Esophagus squamous epithelium (tissue), 5 donors: ENCODE data around the gene B3GNT3. TPM values are rescaled to one million over a fixed set of nuclear protein-coding genes. Genes with fewer than 3 reads are reported as not detected.

Experiments used
- DNase-seq: peaks from one replicate; lab custom pipeline; 2025; lab: John Stamatoyannopoulos, UW
- H3K27ac ChIP-seq, 4 donors: fragments of 200-600 bp; sonication (generic); one replicate each; pipeline ENCODE4 v1.5.1; 2016 to 2019; ENCODE audit warnings: mild to moderate bottlenecking in 1 of 4
- H3K27me3 ChIP-seq, 4 donors: fragments of 200-600 bp; sonication (generic); 1 replicate in 3 of 4; 2 replicates in 1 of 4; pipeline versions ENCODE4 v1.5.1 to v1.6.0; 2017 to 2021; ENCODE audit warnings: antibody characterized with exemption in 1 of 4
- H3K36me3 ChIP-seq, 3 donors: fragments of 200-600 bp; sonication (generic); one replicate each; pipeline ENCODE4 v1.5.1; 2016 to 2019
- H3K4me1 ChIP-seq, 3 donors: fragments of 200-600 bp; sonication (generic); one replicate each; pipeline ENCODE4 v1.5.1; 2017 to 2019
- H3K4me3 ChIP-seq, 4 donors: fragments of 200-600 bp; sonication (generic); 1 replicate in 3 of 4; 2 replicates in 1 of 4; pipeline ENCODE4 v1.5.1; 2016 to 2019; ENCODE audit warnings: mild to moderate bottlenecking in 2 of 4, moderate library complexity in 1 of 4
- H3K9me3 ChIP-seq, 3 donors: fragments of 200-600 bp; sonication (generic); one replicate each; pipeline ENCODE4 v1.5.1; 2016 to 2019
- POLR2A ChIP-seq, 4 donors: fragments of 450-650 bp; IDR thresholded peaks; one replicate each; pipeline ENCODE4 v1.6.1; 2017; ENCODE audit warnings: antibody characterized with exemption in 4 of 4, mild to moderate bottlenecking in 4 of 4, moderate library complexity in 3 of 4
- WGBS, 2 donors: methylation state at CpG; one replicate each; pipeline ENCODE4 v1.1.5; 2018; 5-methylcytosine and 5-hydroxymethylcytosine counted together
- intact Hi-C: fragments of 100-400 bp; cut with DNase I; formaldehyde crosslinking; loops from one replicate; pipeline ENCODE4 v1.15.0; 2022
- total RNA-seq, 4 donors: library from RNA; depleted of rRNA; stranded (reverse); fragments of >200 nt; gene quantifications; one replicate each; pipeline ENCODE4 v1.1.0, GENCODE V29; 2016
- TF ChIP-seq, protein P1 (sequence below), 6 experiments: fragments of 450-650 bp in 4 of 6; fragments of 200-600 bp in 2 of 6; sonication (generic) in 2 of 6; IDR thresholded peaks; one replicate each; pipeline ENCODE4 v1.5.1; 2016 to 2019; ENCODE audit warnings: antibody characterized with exemption in 6 of 6, mild to moderate bottlenecking in 4 of 6, moderate library complexity in 4 of 6
- donor health status: DM: yes; HTN: yes; CAD: no.

The B3GNT3 gene
- total RNA-seq, 4 donors from 2014 or later, result 11.6 to 23.5 (median 21.2) TPM

- TF ChIP-seq, protein P1, sequence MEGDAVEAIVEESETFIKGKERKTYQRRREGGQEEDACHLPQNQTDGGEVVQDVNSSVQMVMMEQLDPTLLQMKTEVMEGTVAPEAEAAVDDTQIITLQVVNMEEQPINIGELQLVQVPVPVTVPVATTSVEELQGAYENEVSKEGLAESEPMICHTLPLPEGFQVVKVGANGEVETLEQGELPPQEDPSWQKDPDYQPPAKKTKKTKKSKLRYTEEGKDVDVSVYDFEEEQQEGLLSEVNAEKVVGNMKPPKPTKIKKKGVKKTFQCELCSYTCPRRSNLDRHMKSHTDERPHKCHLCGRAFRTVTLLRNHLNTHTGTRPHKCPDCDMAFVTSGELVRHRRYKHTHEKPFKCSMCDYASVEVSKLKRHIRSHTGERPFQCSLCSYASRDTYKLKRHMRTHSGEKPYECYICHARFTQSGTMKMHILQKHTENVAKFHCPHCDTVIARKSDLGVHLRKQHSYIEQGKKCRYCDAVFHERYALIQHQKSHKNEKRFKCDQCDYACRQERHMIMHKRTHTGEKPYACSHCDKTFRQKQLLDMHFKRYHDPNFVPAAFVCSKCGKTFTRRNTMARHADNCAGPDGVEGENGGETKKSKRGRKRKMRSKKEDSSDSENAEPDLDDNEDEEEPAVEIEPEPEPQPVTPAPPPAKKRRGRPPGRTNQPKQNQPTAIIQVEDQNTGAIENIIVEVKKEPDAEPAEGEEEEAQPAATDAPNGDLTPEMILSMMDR (IDR thresholded peaks at IDR 0.05), result no peak
- TF ChIP-seq POLR2A (IDR thresholded peaks at IDR 0.05), result peak in 1 of 4 donors; percentile 38
- no peaks in the 10 kb centered on the region for H3K36me3 ChIP-seq
- peaks cover 0 to 47% (median 0%) of the 10 kb centered on the region in 4 donors for H3K27me3 ChIP-seq
- H3K9me3 ChIP-seq, result no peaks in the 10 kb centered on the region
- 21 to 28% methylated on average over 11 to 16 of the region's 40 CpGs for whole genome bisulfite sequencing, 2 donors
- peaks cover 13 to 77% (median 29%) of the 10 kb centered on the region in 3 donors for H3K4me1 ChIP-seq
- no peak for DNase-seq
- intact Hi-C loops, result no loop called here
- peak within 1 kb of the TSS; percentile 25 to 65 (median 44) for H3K4me3 ChIP-seq
- peak within 1 kb of the TSS; percentile 69 to 91 (median 78) for H3K27ac ChIP-seq
Observed at GRCh38 chr19:17847538-17848366, 52.8 kb downstream of the B3GNT3 start, which contains the start of gene JAK3. Gene JAK3, minus strand, starts transcription at chr19:17847982. Its CDS starts 3,565 bp downstream, at chr19:17844417.

- intact Hi-C loops, result no loop called here
- peak overlapping the region; percentile 69 to 91 (median 78) for H3K27ac ChIP-seq
- TF ChIP-seq, protein P1 (IDR thresholded peaks at IDR 0.05), result no peak
- TF ChIP-seq POLR2A (IDR thresholded peaks at IDR 0.05), result no peak
- peaks cover 12 to 67% (median 28%) of the 10 kb centered on the region in 3 donors for H3K4me1 ChIP-seq
- no peak for DNase-seq
- WGBS, 2 donors, result 35 to 51% methylated on average over 12 to 13 of the region's 14 CpGs
- H3K4me3 ChIP-seq, result no peak overlapping the region
- no peaks in the 10 kb centered on the region for H3K9me3 ChIP-seq
- H3K27me3 ChIP-seq, result peaks cover 0 to 38% (median 0%) of the 10 kb centered on the region in 4 donors
- no peaks in the 10 kb centered on the region for H3K36me3 ChIP-seq
Observed at GRCh38 chr19:17848595-17849292, 53.8 kb downstream of the B3GNT3 start.

DNA sequence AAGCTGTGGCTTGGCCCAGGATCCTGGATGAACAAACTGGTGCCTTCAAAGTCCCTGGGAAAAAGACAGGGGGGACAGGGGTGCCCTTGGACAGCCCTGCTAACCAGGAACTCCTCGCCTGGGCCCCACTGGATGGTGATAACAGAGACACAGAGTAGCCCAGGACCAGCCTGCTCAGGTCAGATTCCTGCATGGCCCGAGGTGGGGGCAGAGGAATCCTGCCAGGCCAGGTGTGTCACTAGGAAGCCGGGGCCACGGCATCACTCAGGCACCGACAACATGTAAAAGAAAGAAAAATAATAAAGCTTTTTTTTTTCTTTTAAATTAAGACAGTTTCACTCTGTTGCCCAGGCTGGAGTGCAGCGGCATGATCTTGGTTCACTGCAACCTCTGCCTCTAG, 59.1 kb downstream of the B3GNT3 start:
- intact Hi-C loops, result no loop called here
- DNase-seq, result no peak
- Histone ChIP-seq H3K4me1 (peaks cover 0 to 32% (median 20%) of the 10 kb centered on the region in 3 donors), H3K27me3 (no peaks in the 10 kb centered on the region), H3K4me3 (no peak overlapping the region), H3K27ac (no peak overlapping the region), H3K36me3 (no peaks in the 10 kb centered on the region), H3K9me3 (no peaks in the 10 kb centered on the region)
- WGBS, 2 donors, result 68 to 81% methylated on average over 5 of the region's 6 CpGs
- TF ChIP-seq, protein P1 (IDR thresholded peaks at IDR 0.05), result no peak
- no peak for TF ChIP-seq POLR2A (IDR thresholded peaks at IDR 0.05)

GRCh38 chr19:17855280-17856152, 60.6 kb downstream of the B3GNT3 start:
- 12 to 14% methylated on average over 26 of the region's 29 CpGs for WGBS, 2 donors
- intact Hi-C loops, result no loop called here
- H3K4me3 ChIP-seq, result no peak overlapping the region
- H3K27me3 ChIP-seq, result no peaks in the 10 kb centered on the region
- no peak overlapping the region for H3K27ac ChIP-seq
- H3K9me3 ChIP-seq, result no peaks in the 10 kb centered on the region
- DNase-seq, result no peak
- H3K4me1 ChIP-seq, result peaks cover 0 to 24% (median 9%) of the 10 kb centered on the region in 3 donors
- TF ChIP-seq POLR2A (IDR thresholded peaks at IDR 0.05), result no peak
- TF ChIP-seq, protein P1 (IDR thresholded peaks at IDR 0.05), result peak; percentile 92 to 99 (median 96)
- H3K36me3 ChIP-seq, result no peaks in the 10 kb centered on the region
